Omental fat pad (tissue), 4 donors: ENCODE data around the gene TNIK. TPM values are rescaled to one million over a fixed set of nuclear protein-coding genes. Genes with fewer than 3 reads are reported as not detected.

Source experiments
- ATAC-seq: fragments of 150-250 bp; one replicate; pipeline ENCODE4 v1.9.1; 2016; ENCODE audit warnings: mild to moderate bottlenecking, moderate library complexity; ENCODE audit not compliant: low FRiP score
- DNase-seq: peaks from one replicate; pipeline ENCODE4 v3.0.0-alpha.2; 2019; ENCODE audit warnings: low spot score
- CTCF ChIP-seq, 3 donors: fragments of 450-650 bp; IDR thresholded peaks; one replicate each; pipeline ENCODE4 v1.5.1; 2016 to 2017; ENCODE audit warnings: antibody characterized with exemption in 3 of 3, mild to moderate bottlenecking in 3 of 3, moderate library complexity in 2 of 3
- total RNA-seq, 4 donors: library from RNA; depleted of rRNA; stranded (reverse); fragments of >200 nt; gene quantifications; one replicate each; pipeline ENCODE4 v1.1.0, GENCODE V29; 2016

TNIK gene
- total RNA-seq, 4 donors from 2014 or later: 3.9 to 12.8 (median 6.5) TPM

- ATAC-seq (no peak), DNase-seq (no peak)
- TF ChIP-seq CTCF (IDR thresholded peaks at IDR 0.05): no peak
Observed at GRCh38 chr3:171358881-171359198, 101.4 kb downstream of the TNIK start.

- DNase-seq: no peak
- TF ChIP-seq CTCF (IDR thresholded peaks at IDR 0.05): no peak
- no peak for ATAC-seq
Observed at GRCh38 chr3:171358181-171358880, 101.9 kb downstream of the TNIK start.

GRCh38 chr3:171357721-171358120 lies 102.5 kb downstream of the TNIK start:
- ATAC-seq (no peak), DNase-seq (no peak)
- TF ChIP-seq CTCF (IDR thresholded peaks at IDR 0.05): no peak

GRCh38 chr3:171356251-171356650 lies 104.0 kb downstream of the TNIK start:
- DNase-seq: no peak
- no peak for ATAC-seq
- TF ChIP-seq CTCF (IDR thresholded peaks at IDR 0.05): no peak

- no peak for TF ChIP-seq CTCF (IDR thresholded peaks at IDR 0.05)
- ATAC-seq (no peak), DNase-seq (no peak)
Observed at GRCh38 chr3:171354706-171355582, 105.3 kb downstream of the TNIK start.

- ATAC-seq (no peak), DNase-seq (no peak)
- TF ChIP-seq CTCF (IDR thresholded peaks at IDR 0.05): no peak
Observed at GRCh38 chr3:171354049-171354705, 106.0 kb downstream of the TNIK start.
